WTC11 (cell line): Measurements from ENCODE around the gene ZNF177. TPM values are rescaled to one million over a fixed set of nuclear protein-coding genes. Genes with fewer than 3 reads are reported as not detected.
"Not testable (repeated sequence)": the region's sequence is repeated elsewhere in the genome, so short reads cannot be mapped to it uniquely, and the experiment has no call there.

Source experiments
- ATAC-seq: fragments of 200-7000 bp; cut with Tn5 transposase; 2 replicates; pipeline ENCODE4 v1.10.0; 2021; ENCODE audit warnings: mild to moderate bottlenecking, moderate library complexity
- CTCF ChIA-PET: fragments of 300-600 bp; sonication (Branson Sonifier 250); formaldehyde crosslinking; loops from one replicate; lab custom pipeline; 2021; ENCODE audit warnings: antibody characterized with exemption; lab: Charles Lee
- POLR2A ChIA-PET: fragments of 350-600 bp; sonication (Branson Sonifier 250); formaldehyde crosslinking; loops from one replicate; lab custom pipeline; 2021; ENCODE audit warnings: antibody characterized with exemption; lab: Charles Lee
- DNase-seq: peaks from one replicate; pipeline ENCODE4 v3.0.0; 2021; ENCODE audit warnings: low spot score
- H3K27ac Mint-ChIP-seq: 2 replicates; pipeline ENCODE4 v1.8.0; 2021; ENCODE audit warnings: mixed read lengths
- H3K27me3 Mint-ChIP-seq: 2 replicates; pipeline ENCODE4 v1.8.0; 2021; ENCODE audit warnings: low read depth, mild to moderate bottlenecking, moderate library complexity, mixed read lengths
- H3K36me3 Mint-ChIP-seq: 2 replicates; pipeline ENCODE4 v1.8.0; 2021; ENCODE audit warnings: mixed read lengths
- H3K4me1 Mint-ChIP-seq: 2 replicates; pipeline ENCODE4 v1.8.0; 2022; ENCODE audit warnings: mixed read lengths
- H3K4me3 Mint-ChIP-seq: 2 replicates; pipeline ENCODE4 v1.8.0; 2021; ENCODE audit warnings: mild to moderate bottlenecking, moderate library complexity, mixed read lengths
- H3K9me3 Mint-ChIP-seq: 2 replicates; pipeline ENCODE4 v1.8.0; 2021; ENCODE audit warnings: mixed read lengths
- AR ChIP-seq: fragments of 250-450 bp; sonication (Bioruptor Pico); IDR thresholded peaks from 2 replicates; pipeline ENCODE4 v1.9.0; 2021; ENCODE audit warnings: mild to moderate bottlenecking
- ARID4B ChIP-seq: sonication (generic); formaldehyde crosslinking; IDR thresholded peaks from 2 replicates; pipeline ENCODE4 v1.8.0; 2023; ENCODE audit warnings: missing genetic modification reagents, mild to moderate bottlenecking, borderline replicate concordance
- CTCF ChIP-seq: fragments of 200-600 bp; IDR thresholded peaks from 2 replicates; pipeline ENCODE4 v1.8.0; 2022; ENCODE audit warnings: antibody characterized with exemption
- FOXP1 ChIP-seq: sonication (generic); formaldehyde crosslinking; IDR thresholded peaks from 2 replicates; pipeline ENCODE4 v1.8.0; 2022; ENCODE audit warnings: missing genetic modification reagents, mild to moderate bottlenecking, moderate library complexity, borderline replicate concordance
- GABPB1 ChIP-seq: sonication (generic); formaldehyde crosslinking; IDR thresholded peaks from 2 replicates; pipeline ENCODE4 v1.8.1; 2023; ENCODE audit warnings: mild to moderate bottlenecking, missing genetic modification reagents
- KAT7 ChIP-seq: sonication (generic); formaldehyde crosslinking; IDR thresholded peaks from 2 replicates; pipeline ENCODE4 v1.8.1; 2023; ENCODE audit warnings: missing genetic modification reagents, mild to moderate bottlenecking, borderline replicate concordance
- MXD4 ChIP-seq: fragments of 250-450 bp; sonication (Bioruptor Pico); IDR thresholded peaks from 2 replicates; pipeline ENCODE4 v1.8.0; 2021; ENCODE audit warnings: mild to moderate bottlenecking, moderate library complexity, borderline replicate concordance
- NFYB ChIP-seq: sonication (generic); formaldehyde crosslinking; conservative IDR thresholded peaks from 2 replicates; pipeline ENCODE4 v1.8.0; 2022; ENCODE audit warnings: low read depth, missing genetic modification reagents
- RELA ChIP-seq: sonication (generic); formaldehyde crosslinking; IDR thresholded peaks from 2 replicates; pipeline ENCODE4 v1.8.1; 2022; ENCODE audit warnings: missing genetic modification reagents, mild to moderate bottlenecking, borderline replicate concordance
- total RNA-seq: library from RNA; stranded (reverse); gene quantifications from 3 replicates; pipeline ENCODE4 v1.2.3, GENCODE V29; 2021
- TF ChIP-seq, protein P1 (sequence below): sonication (generic); formaldehyde crosslinking; IDR thresholded peaks from 2 replicates; pipeline ENCODE4 v1.8.0; 2022; ENCODE audit warnings: mild to moderate bottlenecking, missing genetic modification reagents

ZNF177 gene
- total RNA-seq, 1 experiment from 2014 or later: 4.0 TPM

DNA sequence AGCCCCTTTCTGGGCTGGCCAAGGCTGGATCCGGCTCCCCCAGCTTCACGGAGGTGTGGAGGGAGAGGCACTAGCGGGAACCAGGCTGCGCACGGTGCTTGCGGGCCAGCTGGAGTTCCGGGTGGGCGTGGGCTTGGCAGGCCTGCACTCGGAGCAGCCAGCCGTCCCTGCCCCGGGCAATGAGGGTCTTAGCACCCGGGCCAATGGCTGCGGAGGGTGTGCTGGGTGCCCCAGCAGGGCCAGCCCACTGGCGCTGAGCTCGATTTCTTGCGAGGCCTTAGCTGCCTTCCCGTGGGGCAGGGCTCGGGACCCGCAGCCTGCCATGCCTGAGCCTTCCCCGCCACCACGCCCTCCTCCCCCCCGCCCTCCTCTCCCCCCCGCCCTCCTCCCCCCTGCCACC is 41.5 kb upstream of the ZNF177 start:
- Mint-ChIP-seq H3K27me3 (peaks cover 25% of the 10 kb centered on the region), H3K4me1 (peaks cover 4% of the 10 kb centered on the region; the same call in 1 of the 2 replicates), H3K4me3 (no peak overlapping the region), H3K9me3 (peaks cover 59% of the 10 kb centered on the region), H3K27ac (no peak overlapping the region), H3K36me3 (peaks cover 34% of the 10 kb centered on the region)
- CTCF ChIA-PET: no interaction called here
- POLR2A ChIA-PET: no interaction called here
- TF ChIP-seq KAT7 (CRISPR knock-in tag): no peak
- TF ChIP-seq MXD4 (CRISPR knock-in tag): no peak
- TF ChIP-seq GABPB1 (CRISPR knock-in tag): no peak
- no peak for TF ChIP-seq FOXP1
- TF ChIP-seq, protein P1, sequence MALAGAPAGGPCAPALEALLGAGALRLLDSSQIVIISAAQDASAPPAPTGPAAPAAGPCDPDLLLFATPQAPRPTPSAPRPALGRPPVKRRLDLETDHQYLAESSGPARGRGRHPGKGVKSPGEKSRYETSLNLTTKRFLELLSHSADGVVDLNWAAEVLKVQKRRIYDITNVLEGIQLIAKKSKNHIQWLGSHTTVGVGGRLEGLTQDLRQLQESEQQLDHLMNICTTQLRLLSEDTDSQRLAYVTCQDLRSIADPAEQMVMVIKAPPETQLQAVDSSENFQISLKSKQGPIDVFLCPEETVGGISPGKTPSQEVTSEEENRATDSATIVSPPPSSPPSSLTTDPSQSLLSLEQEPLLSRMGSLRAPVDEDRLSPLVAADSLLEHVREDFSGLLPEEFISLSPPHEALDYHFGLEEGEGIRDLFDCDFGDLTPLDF (CRISPR knock-in tag): no peak
- TF ChIP-seq AR (CRISPR knock-in tag): no peak
- no peak for TF ChIP-seq CTCF
- no peak for ATAC-seq
- no peak for DNase-seq

DNA sequence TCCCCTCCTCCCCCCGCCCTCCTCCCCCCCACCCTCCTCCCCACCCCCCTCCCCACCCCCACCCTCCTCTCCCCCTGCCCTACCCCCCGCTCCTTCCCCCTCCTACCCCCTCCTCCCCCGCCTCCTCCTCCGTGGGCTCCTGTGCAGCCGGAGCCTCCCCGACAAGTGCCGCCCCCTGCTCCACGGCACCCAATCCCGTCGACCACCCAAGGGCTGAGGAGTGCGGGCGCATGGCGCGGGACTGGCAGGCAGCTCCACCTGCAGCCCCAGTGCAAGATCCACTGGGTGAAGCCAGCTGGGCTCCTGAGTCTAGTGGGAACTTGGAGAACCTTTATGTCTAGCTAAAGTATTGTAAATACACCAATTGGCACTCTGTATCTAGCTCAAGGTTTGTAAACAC is 41.1 kb upstream of the ZNF177 start:
- POLR2A ChIA-PET, CTCF ChIA-PET: not testable (repeated sequence)

DNA sequence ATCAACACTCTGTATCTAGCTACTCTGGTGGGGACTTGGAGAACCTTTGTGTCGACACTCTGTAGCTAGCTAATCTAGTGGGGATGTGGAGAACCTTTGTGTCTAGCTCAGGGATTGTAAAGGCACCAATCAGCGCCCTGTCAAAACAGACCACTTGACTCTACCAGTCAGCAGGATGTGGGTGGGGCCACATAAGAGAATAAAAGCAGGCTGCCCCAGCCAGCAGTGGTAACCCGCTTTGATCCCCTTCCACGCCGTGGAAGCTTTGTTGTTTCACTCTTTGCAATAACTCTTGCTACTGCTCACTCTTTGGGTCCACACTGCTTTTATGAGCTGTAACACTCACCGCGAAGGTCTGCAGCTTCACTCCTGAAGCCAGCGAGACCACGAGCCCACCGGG is 40.6 kb upstream of the ZNF177 start:
- CTCF ChIA-PET, POLR2A ChIA-PET: not testable (repeated sequence)
- peaks cover 52% of the 10 kb centered on the region for H3K9me3 Mint-ChIP-seq

More for the DNA sequence above, 41.1 kb upstream of the ZNF177 start:
- H3K27me3 Mint-ChIP-seq: peaks cover 21% of the 10 kb centered on the region
- H3K36me3 Mint-ChIP-seq: peaks cover 35% of the 10 kb centered on the region
- DNase-seq, H3K4me3 Mint-ChIP-seq, H3K4me1 Mint-ChIP-seq, H3K27ac Mint-ChIP-seq, ATAC-seq: not testable (repeated sequence)
- H3K9me3 Mint-ChIP-seq: peaks cover 55% of the 10 kb centered on the region

GRCh38 chr19:9323557-9323918 is 39.3 kb upstream of the ZNF177 start:
- H3K36me3 Mint-ChIP-seq: peaks cover 44% of the 10 kb centered on the region

More for the DNA sequence above, 40.6 kb upstream of the ZNF177 start:
- H3K36me3 Mint-ChIP-seq: peaks cover 37% of the 10 kb centered on the region
- H3K4me1 Mint-ChIP-seq, ATAC-seq, DNase-seq, H3K27ac Mint-ChIP-seq: not testable (repeated sequence)
- H3K4me3 Mint-ChIP-seq: peak overlapping the region; percentile 27; the same call in 1 of the 2 replicates
- peaks cover 20% of the 10 kb centered on the region for H3K27me3 Mint-ChIP-seq

GRCh38 chr19:9323919-9324583 is 38.8 kb upstream of the ZNF177 start, which contains the start of gene ZNF559:
TSS of gene ZNF559 (plus strand) at chr19:9324179. CDS start at chr19:9338550, 14,371 bp downstream.
- Mint-ChIP-seq H3K4me3 (peak within 1 kb of the TSS; percentile 82), H3K27me3 (peaks cover 10% of the 10 kb centered on the region), H3K4me1 (peaks cover 4% of the 10 kb centered on the region; the same call in 1 of the 2 replicates), H3K27ac (peak within 1 kb of the TSS; percentile 96), H3K36me3 (peaks cover 48% of the 10 kb centered on the region), H3K9me3 (peaks cover 50% of the 10 kb centered on the region)
- peak; percentile 89 for DNase-seq
- peak; percentile 95 for ATAC-seq
- ChIA-PET POLR2A (no interaction called here), CTCF (interaction anchor here (0.6 to 1.2 kb wide), 2 partner anchors 12 to 111 kb away, joined by 3 to 4 read pairs; partner anchors contain the start of gene ZNF266)
- TF ChIP-seq ARID4B (CRISPR knock-in tag): no peak

More at GRCh38 chr19:9323557-9323918, 39.3 kb upstream of the ZNF177 start:
- POLR2A ChIA-PET: no interaction called here
- Mint-ChIP-seq H3K4me3 (peak overlapping the region; percentile 82), H3K9me3 (peaks cover 47% of the 10 kb centered on the region), H3K27ac (peak overlapping the region; percentile 96), H3K4me1 (peaks cover 4% of the 10 kb centered on the region; the same call in 1 of the 2 replicates), H3K27me3 (peaks cover 10% of the 10 kb centered on the region)
- CTCF ChIA-PET: interaction anchor here (0.6 to 1.2 kb wide), 2 partner anchors 11 to 112 kb away, joined by 3 to 4 read pairs; partner anchors contain the start of gene ZNF266
- TF ChIP-seq NFYB (peak; percentile 60), RELA (CRISPR knock-in tag) (no peak)
- peak; percentile 36 for DNase-seq
- peak; percentile 63 for ATAC-seq
